Measurements from ENCODE around the gene CCDC88B. TPM values are rescaled to one million over a fixed set of nuclear protein-coding genes. Genes with fewer than 3 reads are reported as not detected.

Gene CCDC88B
- total RNA-seq, 4 donors from 2014 or later, result 7.4 to 14.9 (median 13.7) TPM

DNA sequence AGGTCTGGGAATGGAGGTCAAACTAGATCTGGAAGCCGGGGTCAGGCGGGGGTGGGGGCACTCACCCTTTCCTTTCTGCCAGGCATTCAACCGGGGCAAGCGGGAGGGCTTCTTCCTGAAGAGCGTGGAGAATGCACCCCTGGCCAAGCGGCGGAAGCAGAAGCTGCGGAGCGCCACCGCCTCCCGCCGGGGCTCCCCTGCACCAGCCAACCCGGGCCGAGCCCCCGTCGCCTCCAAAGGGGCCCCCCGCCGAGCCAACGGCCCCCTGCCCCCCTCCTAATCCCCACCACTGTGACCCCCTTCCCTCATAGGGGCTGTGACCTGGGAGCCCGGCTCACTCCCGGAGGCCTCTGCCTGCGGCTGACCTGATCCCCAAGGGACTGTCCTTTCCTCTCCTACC is 31.2 kb downstream of the CCDC88B start:
- Histone ChIP-seq H3K9me3 (no peaks in the 10 kb centered on the region), H3K36me3 (peaks cover 28 to 60% (median 38%) of the 10 kb centered on the region in 3 donors), H3K4me1 (peaks cover 0 to 5% (median 0%) of the 10 kb centered on the region in 3 donors), H3K27ac (no peak overlapping the region), H3K4me3 (no peak overlapping the region), H3K27me3 (no peaks in the 10 kb centered on the region)
- 86 to 94% methylated on average over 7 to 12 of the region's 22 CpGs for WGBS, 2 donors
- TF ChIP-seq, protein P1, sequence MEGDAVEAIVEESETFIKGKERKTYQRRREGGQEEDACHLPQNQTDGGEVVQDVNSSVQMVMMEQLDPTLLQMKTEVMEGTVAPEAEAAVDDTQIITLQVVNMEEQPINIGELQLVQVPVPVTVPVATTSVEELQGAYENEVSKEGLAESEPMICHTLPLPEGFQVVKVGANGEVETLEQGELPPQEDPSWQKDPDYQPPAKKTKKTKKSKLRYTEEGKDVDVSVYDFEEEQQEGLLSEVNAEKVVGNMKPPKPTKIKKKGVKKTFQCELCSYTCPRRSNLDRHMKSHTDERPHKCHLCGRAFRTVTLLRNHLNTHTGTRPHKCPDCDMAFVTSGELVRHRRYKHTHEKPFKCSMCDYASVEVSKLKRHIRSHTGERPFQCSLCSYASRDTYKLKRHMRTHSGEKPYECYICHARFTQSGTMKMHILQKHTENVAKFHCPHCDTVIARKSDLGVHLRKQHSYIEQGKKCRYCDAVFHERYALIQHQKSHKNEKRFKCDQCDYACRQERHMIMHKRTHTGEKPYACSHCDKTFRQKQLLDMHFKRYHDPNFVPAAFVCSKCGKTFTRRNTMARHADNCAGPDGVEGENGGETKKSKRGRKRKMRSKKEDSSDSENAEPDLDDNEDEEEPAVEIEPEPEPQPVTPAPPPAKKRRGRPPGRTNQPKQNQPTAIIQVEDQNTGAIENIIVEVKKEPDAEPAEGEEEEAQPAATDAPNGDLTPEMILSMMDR (IDR thresholded peaks at IDR 0.05), result no peak
- TF ChIP-seq POLR2A (IDR thresholded peaks at IDR 0.05), result no peak
- intact Hi-C loops (cut with DNase I), result no loop called here
- no peak for DNase-seq

DNA sequence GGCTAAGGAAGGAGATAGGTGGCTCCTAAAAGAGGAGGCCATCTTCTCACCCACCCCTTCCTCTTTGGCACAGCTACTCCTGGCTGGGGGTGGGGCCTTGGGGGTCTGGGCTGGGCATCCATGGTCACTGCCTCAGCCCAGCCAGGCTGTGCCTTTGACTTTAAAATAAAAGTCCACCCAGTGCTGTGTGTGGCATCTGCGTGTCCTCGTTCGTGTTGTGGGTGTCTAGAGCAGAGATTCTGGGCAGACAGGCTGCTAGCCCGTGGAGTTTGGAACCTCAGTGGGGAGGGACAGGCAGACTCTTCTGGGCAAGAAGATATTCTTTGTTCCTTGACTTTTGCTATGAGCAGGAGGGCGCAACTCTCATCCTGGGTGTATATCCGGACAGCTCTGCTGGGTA is 32.0 kb downstream of the CCDC88B start:
- no peak overlapping the region for H3K27ac ChIP-seq
- TF ChIP-seq, protein P1 (IDR thresholded peaks at IDR 0.05), result no peak
- TF ChIP-seq POLR2A (IDR thresholded peaks at IDR 0.05), result no peak
- H3K27me3 ChIP-seq, result no peaks in the 10 kb centered on the region
- no peaks in the 10 kb centered on the region for H3K4me1 ChIP-seq
- H3K4me3 ChIP-seq, result no peak overlapping the region
- no peak for DNase-seq
- no peaks in the 10 kb centered on the region for H3K9me3 ChIP-seq
- WGBS, 2 donors, result 90% methylated on average over 6 of the region's 6 CpGs; no CpG with 5 or more reads in 1 of the 2 donors
- peaks cover 28 to 51% (median 31%) of the 10 kb centered on the region in 3 donors for H3K36me3 ChIP-seq
- intact Hi-C loops (cut with DNase I), result no loop called here

DNA sequence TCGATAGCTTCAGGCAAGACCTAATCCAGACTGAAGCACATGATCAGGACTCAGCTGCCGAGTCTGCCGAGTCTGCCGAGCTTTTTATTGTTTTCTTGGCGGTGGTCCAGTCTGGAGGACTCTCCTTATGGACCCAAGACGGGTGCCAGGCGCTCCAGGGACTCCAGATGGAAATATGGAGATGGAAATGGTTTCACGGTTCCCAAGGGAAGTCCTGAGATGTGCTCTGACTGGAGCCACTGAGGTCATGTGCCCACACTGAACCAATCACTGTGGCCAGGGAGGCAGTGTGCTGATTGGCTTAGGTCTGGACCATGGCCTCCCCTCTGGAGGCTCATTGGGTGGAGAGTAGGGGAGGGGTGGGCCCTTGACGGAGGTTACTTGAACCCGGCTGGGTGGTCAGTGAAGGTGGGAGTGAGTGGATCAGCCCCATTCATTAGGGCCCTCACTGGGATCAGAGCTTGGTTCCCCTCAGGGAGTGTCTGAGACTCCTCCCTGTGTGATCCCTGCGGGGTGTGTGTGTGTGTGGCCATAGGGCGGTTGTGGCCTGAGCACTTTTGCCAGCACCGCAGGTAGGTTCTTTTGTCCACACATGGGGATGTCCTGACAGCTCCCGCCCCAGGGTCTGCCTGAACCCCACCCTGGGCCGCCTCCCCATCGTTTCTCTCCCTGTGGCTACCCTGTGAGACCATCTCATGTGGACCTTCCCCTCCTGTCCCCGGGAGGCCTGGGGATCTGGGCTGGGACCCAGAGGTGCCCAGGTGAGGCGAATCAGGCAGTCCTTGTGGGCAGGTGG is 33.0 kb downstream of the CCDC88B start:
- no peak for DNase-seq
- H3K27me3 ChIP-seq, result no peaks in the 10 kb centered on the region
- intact Hi-C loops (cut with DNase I), result no loop called here
- no peak overlapping the region for H3K27ac ChIP-seq
- TF ChIP-seq POLR2A (IDR thresholded peaks at IDR 0.05), result no peak
- TF ChIP-seq, protein P1 (IDR thresholded peaks at IDR 0.05), result no peak
- WGBS, 2 donors, result 42 to 62% methylated on average over 4 to 9 of the region's 18 CpGs
- peaks cover 23 to 42% (median 23%) of the 10 kb centered on the region in 3 donors for H3K36me3 ChIP-seq
- no peaks in the 10 kb centered on the region for H3K9me3 ChIP-seq
- H3K4me3 ChIP-seq, result no peak overlapping the region
- H3K4me1 ChIP-seq, result peaks cover 0 to under 1% (median 0%) of the 10 kb centered on the region in 3 donors

DNA sequence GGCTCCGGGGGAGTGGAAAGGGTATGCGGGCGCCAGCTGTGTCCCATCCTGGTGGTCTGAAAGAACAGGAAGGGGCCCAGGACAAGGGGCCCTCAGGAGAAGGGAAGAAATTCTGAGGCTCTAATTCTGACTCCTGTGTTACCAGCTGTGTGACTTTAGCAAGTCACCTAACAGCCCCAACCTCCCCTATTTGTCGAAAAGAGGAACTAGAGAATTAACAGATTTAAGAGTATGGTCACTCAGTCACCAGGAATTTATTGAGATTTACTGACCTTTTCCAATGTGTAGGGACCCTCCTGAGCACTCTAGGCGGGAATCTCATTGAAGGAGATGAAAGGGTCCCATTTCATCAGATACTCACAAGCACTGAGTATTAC is 33.6 kb downstream of the CCDC88B start:
- Histone ChIP-seq H3K27me3 (no peaks in the 10 kb centered on the region), H3K4me3 (no peak overlapping the region), H3K9me3 (no peaks in the 10 kb centered on the region), H3K36me3 (peaks cover 17 to 36% (median 17%) of the 10 kb centered on the region in 3 donors), H3K4me1 (peaks cover 0 to 6% (median 0%) of the 10 kb centered on the region in 3 donors), H3K27ac (no peak overlapping the region)
- intact Hi-C loops (cut with DNase I), result no loop called here
- 63 to 66% methylated on average over 3 to 4 of the region's 5 CpGs for WGBS, 2 donors
- no peak for DNase-seq
- TF ChIP-seq POLR2A (IDR thresholded peaks at IDR 0.05), result no peak

DNA sequence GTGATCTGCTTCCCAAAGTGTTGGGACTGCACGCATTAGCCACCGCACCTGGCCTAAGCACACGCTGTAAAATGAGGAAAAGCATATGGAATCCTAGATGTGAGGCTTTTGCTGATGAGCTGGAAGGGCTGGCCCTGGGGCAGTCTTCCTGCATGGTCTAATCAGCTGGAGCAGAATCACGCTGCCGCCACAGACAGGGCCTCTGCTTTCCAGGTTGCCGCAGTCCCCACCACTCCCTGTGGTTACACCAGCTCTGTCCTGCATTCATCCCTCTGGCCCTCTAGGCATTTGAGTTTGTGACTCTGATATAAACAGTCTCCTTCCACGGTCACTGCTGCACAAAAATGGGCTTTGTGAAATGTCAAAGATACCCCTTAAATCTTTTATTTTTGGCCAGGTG is 36.1 kb downstream of the CCDC88B start:
- no peak for DNase-seq
- intact Hi-C loops (cut with DNase I), result no loop called here
- H3K4me3 ChIP-seq, result no peak overlapping the region
- H3K36me3 ChIP-seq, result peaks cover 0 to 11% (median 0%) of the 10 kb centered on the region in 3 donors
- peaks cover 0 to 16% (median 0%) of the 10 kb centered on the region in 3 donors for H3K4me1 ChIP-seq
- 84 to 87% methylated on average over 4 to 7 of the region's 7 CpGs for WGBS, 2 donors
- H3K9me3 ChIP-seq, result no peaks in the 10 kb centered on the region
- H3K27me3 ChIP-seq, result peaks cover 0 to 3% (median 0%) of the 10 kb centered on the region in 4 donors
- H3K27ac ChIP-seq, result no peak overlapping the region
- TF ChIP-seq, protein P1 (IDR thresholded peaks at IDR 0.05), result no peak
- TF ChIP-seq POLR2A (IDR thresholded peaks at IDR 0.05), result no peak

Measured in esophagus squamous epithelium (tissue), 5 donors.